SJCRH30 (cell line): ENCODE data around the gene CD81. TPM values are rescaled to one million over a fixed set of nuclear protein-coding genes. Genes with fewer than 3 reads are reported as not detected.

ENCODE experiments used
- DNase-seq, 2 experiments: peaks; one replicate each; pipeline ENCODE4 v3.0.0-alpha.2; 2015 to 2020
- H3K27ac ChIP-seq: fragments of 250-450 bp; sonication (Bioruptor Pico); 2 replicates; pipeline ENCODE4 v1.5.1; 2020; ENCODE audit warnings: mild to moderate bottlenecking, moderate library complexity
- H3K27me3 ChIP-seq: fragments of 250-450 bp; sonication (Bioruptor Pico); 2 replicates; pipeline ENCODE4 v1.5.1; 2020; ENCODE audit warnings: mild to moderate bottlenecking, moderate library complexity
- H3K36me3 ChIP-seq: fragments of 250-450 bp; sonication (Bioruptor Pico); 2 replicates; pipeline ENCODE4 v1.5.1; 2020; ENCODE audit warnings: mild to moderate bottlenecking, moderate library complexity
- H3K4me1 ChIP-seq: fragments of 250-450 bp; sonication (Bioruptor Pico); 2 replicates; pipeline ENCODE4 v1.5.1; 2020; ENCODE audit warnings: mild to moderate bottlenecking, moderate library complexity
- H3K4me3 ChIP-seq: fragments of 250-450 bp; sonication (Bioruptor Pico); 2 replicates; pipeline ENCODE4 v1.5.1; 2020; ENCODE audit warnings: mild to moderate bottlenecking, moderate library complexity
- H3K9me3 ChIP-seq: fragments of 250-450 bp; sonication (Bioruptor Pico); replicated peaks from 2 replicates; pipeline ENCODE4 v1.5.1; 2020; ENCODE audit warnings: mild to moderate bottlenecking, moderate library complexity
- total RNA-seq: library from RNA; depleted of rRNA; stranded (reverse); fragments of >200 nt; shearing (Covaris generic); gene quantifications from 2 replicates; pipeline ENCODE4 v1.2.3, GENCODE V29; 2014; rRNA removed

CD81 gene
- total RNA-seq, 1 experiment from 2014 or later, result 95.3 TPM

DNA sequence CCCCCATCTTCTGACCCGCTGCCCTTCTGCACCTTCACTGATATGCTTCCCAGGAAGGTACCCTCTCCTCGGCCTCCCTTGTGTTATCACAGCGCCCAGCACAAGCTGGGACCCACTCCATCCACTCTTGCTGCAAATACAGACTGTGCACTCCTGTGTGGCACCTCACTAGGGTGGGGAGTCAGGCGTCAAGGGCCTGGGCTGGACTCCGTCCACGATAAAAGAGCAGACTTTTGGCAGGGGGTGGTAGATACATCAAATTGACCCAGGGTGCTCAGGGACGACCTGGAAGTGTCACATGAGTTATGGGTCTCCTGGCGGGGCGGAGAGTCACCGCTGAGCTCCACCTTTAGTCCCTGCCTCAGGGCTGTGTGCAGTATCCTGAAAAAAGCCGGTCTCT lies 66.3 kb downstream of the CD81 start:
- H3K27ac ChIP-seq, result no peak overlapping the region
- no peaks in the 10 kb centered on the region for H3K27me3 ChIP-seq

DNA sequence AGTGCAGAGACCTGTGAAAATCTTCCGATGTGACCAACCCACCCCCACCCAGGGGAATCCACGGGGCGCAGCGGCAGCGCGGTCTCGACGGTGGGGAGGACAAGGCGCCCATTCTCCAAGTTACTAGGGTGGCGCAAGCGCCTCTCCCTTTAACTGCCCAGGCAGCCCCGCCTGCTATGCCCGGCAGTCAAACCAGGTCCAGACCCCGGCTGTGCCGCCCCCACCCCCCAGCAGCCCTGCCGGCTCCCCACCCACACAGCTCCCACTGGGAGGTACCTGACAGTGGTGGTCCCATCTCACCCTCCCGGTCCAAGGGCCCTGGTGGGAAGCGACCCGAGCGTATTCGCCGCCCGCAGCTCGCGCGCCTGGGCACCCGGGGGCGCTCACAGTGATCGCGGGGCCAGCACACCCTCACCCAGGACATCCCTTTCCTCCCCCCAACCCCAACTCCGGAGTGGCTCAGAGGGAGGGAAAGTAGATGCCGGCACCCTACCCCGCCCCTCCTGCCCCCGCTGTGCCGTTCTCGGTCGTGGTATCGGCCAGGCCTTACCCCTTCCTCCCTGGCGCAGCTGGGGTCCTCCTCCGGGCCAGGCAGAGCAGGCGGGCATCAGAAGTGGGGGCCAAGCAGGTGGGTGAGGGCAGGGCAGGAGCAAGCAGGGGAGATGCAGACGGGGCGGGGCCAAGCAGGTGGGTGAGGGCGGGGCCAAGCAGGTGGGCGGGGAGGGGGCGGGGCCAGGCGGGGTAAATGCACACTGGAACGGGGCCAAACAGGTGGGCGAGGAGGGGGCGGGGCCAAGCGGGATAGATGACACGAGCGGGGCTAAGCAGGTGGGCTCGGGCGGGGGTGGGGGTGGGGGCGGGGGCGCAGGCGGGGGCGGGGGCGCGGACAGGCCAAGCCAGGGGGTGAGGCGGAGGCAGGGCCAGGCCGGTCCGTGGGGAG lies 67.0 kb downstream of the CD81 start, which contains the start of gene TRPM5:
TSS of gene TRPM5 (minus strand) at position 634 of the 940 bp plus-strand sequence. CDS start 21,478 bp downstream, outside the sequence.
- Histone ChIP-seq H3K27ac (no peak within 1 kb of the TSS), H3K4me1 (no peaks in the 10 kb centered on the region), H3K36me3 (no peaks in the 10 kb centered on the region), H3K9me3 (peaks cover 9% of the 10 kb centered on the region; the same call in 1 of the 2 replicates), H3K4me3 (no peak within 1 kb of the TSS), H3K27me3 (no peaks in the 10 kb centered on the region)
- no peak for DNase-seq

More for the DNA sequence above, 66.3 kb downstream of the CD81 start:
- Histone ChIP-seq H3K4me3 (no peak overlapping the region), H3K36me3 (no peaks in the 10 kb centered on the region), H3K9me3 (peaks cover 9% of the 10 kb centered on the region; the same call in 1 of the 2 replicates), H3K4me1 (no peaks in the 10 kb centered on the region)
- no peak for DNase-seq

DNA sequence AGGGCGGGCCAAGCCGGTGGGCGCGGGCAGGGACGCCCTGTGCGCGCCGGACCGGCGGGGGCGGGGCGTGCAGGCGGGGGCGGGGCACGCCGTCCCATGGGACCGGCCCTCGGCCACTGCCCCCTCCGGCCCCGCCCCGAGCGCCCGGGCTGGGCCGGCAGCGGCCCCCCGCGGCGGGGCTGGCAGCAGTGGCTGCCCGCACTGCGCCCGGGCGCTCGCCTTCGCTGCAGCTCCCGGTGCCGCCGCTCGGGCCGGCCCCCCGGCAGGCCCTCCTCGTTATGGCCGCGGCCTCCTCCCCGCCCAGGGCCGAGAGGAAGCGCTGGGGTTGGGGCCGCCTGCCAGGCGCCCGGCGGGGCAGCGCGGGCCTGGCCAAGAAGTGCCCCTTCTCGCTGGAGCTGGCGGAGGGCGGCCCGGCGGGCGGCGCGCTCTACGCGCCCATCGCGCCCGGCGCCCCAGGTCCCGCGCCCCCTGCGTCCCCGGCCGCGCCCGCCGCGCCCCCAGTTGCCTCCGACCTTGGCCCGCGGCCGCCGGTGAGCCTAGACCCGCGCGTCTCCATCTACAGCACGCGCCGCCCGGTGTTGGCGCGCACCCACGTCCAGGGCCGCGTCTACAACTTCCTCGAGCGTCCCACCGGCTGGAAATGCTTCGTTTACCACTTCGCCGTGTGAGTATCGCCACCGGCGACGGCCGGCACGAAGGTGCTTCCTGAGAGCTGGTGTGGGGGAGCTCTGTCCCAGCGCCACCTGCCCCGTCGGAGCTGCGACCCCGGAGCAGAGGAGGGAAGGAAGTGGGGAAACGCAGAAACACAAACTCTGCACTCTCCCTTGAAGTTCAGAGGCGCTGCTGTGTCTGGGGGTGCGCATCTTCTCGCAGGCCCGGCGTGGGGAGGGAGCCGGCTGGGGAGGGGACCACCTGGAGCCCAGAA lies 68.0 kb downstream of the CD81 start, which contains the start of gene KCNQ1:
TSS of gene KCNQ1 (plus strand) at position 188 of the 925 bp plus-strand sequence. CDS start at position 279, 91 bp downstream.
- H3K27me3 ChIP-seq, result no peaks in the 10 kb centered on the region
- H3K4me3 ChIP-seq, result no peak within 1 kb of the TSS
- H3K36me3 ChIP-seq, result no peaks in the 10 kb centered on the region
- no peak within 1 kb of the TSS for H3K27ac ChIP-seq
- no peak for DNase-seq
- H3K9me3 ChIP-seq, result peaks cover 4% of the 10 kb centered on the region; the same call in 1 of the 2 replicates
- no peaks in the 10 kb centered on the region for H3K4me1 ChIP-seq

DNA sequence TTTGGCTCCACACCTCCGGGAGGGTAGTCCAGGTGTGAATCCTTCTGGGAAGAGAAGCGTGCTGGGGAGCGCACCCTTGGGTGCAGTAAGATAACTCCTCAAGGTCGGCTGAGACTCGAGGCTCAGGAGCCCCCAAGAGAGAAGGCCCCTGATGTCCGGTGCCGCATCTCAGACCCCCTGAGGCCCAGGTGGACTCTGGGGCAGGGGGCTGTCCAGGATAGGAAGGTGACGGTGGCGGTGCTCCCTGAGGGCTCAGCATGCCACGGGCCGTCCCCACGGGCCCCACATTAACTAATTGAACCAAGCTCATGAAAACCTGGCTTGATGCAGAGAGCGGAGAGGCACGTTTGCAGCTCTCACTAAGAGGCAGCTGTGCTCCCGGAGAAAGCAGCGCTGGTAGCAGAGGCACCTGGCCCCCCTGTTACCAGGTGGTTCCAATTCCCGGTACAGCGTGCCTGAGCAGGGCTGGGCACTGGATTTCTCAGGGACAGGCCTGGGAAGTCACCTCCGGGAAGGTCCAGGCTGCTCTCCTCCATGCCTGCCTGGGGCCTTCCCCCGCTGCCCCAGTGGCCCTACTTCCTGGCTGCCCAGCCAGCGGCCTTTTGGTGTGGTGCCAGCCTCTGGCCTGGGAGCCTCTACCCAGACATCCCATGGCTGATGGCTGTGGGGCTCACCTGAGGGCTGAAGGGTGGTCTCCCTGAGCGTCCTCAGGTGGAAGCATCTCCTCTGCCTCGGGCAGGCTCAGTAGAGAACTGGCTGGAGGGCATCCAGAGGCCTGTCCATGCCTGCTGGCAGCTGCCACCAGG lies 68.8 kb downstream of the CD81 start:
- DNase-seq, result no peak

DNA sequence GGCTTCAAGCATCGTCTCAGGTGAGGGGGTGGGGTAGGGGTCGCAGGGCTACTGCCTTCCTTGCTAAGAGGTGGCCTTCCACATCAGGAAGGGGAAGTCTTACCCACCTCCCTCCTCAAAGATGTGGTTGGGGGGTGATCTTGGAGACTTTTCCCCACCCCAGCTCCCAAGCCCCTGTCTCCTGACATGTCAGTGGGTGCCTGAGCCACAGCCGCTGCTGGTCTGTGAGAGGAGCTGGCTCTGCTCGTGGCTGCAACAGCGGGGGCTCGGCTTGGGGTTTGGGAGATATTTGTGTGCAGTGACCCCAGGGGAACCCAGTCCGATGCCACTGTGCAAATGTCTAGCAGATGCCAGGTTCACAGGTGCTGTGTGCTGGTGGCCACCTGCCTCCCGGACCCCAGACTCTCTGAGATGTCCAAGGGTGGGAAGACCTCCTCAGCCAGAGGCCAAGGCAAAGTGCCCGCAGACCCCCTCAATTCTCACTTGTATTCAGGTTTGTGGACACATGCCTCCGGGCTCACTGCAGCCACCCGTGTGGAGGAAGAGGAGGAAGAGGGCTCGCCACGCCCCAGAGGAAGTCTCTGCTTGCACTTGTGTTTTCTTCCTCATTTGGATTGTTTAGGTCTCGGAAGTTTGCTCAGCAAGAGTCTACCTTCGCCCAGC lies 69.6 kb downstream of the CD81 start:
- Histone ChIP-seq H3K4me3 (no peak overlapping the region), H3K4me1 (no peaks in the 10 kb centered on the region), H3K27ac (no peak overlapping the region), H3K9me3 (peaks cover 4% of the 10 kb centered on the region; the same call in 1 of the 2 replicates), H3K27me3 (no peaks in the 10 kb centered on the region), H3K36me3 (no peaks in the 10 kb centered on the region)
- DNase-seq, result no peak

More for the DNA sequence above, 68.8 kb downstream of the CD81 start:
- no peaks in the 10 kb centered on the region for H3K36me3 ChIP-seq
- H3K27ac ChIP-seq, result no peak overlapping the region
- no peaks in the 10 kb centered on the region for H3K27me3 ChIP-seq
- H3K4me3 ChIP-seq, result no peak overlapping the region
- H3K4me1 ChIP-seq, result no peaks in the 10 kb centered on the region
- H3K9me3 ChIP-seq, result peaks cover 4% of the 10 kb centered on the region; the same call in 1 of the 2 replicates

Other genes starting within 250 kb of the CD81 start
- gene IGF2, start 237.9 kb upstream of the CD81 start, total RNA-seq, result 513 and 574 TPM in 2 replicates
- not detected in 2 replicates for gene INS, start 216.1 kb upstream of the CD81 start, total RNA-seq
- not detected in 2 replicates for gene TH, start 205.5 kb upstream of the CD81 start, total RNA-seq
- gene ASCL2, start 106.7 kb upstream of the CD81 start, total RNA-seq, result not detected in 2 replicates
- gene C11orf21, start 75.4 kb upstream of the CD81 start, total RNA-seq, result not detected in 2 replicates
- gene TSPAN32, start 75.3 kb upstream of the CD81 start, total RNA-seq, result 0.57 TPM in 1 of 2 replicates, not detected in the other
- gene TSSC4, start 23.4 kb downstream of the CD81 start, total RNA-seq, result 26.7 and 31.1 TPM in 2 replicates
- not detected in 2 replicates for gene TRPM5, start 67.2 kb downstream of the CD81 start, total RNA-seq
- not detected in 2 replicates for gene KCNQ1, start 67.7 kb downstream of the CD81 start, total RNA-seq